ENCODE results near the gene LRRFIP1.

LRRFIP1 gene

GRCh38 chr2:237743024-237743423 lies 115.6 kb downstream of the LRRFIP1 start:
- no peak for TF ChIP-seq MAX (IDR thresholded peaks at IDR 0.05)

GRCh38 chr2:237743561-237744269 lies 116.3 kb downstream of the LRRFIP1 start:
- no peak for TF ChIP-seq NFIC (IDR thresholded peaks at IDR 0.05)
- no peak for TF ChIP-seq YY1 (IDR thresholded peaks at IDR 0.05; ENCODE audit: low read depth)
- no peak for TF ChIP-seq RAD21 (IDR thresholded peaks at IDR 0.05; ENCODE audit: low read depth)
- no peak for TF ChIP-seq CEBPB (IDR thresholded peaks at IDR 0.05)
- TF ChIP-seq TCF12 (IDR thresholded peaks at IDR 0.05; ENCODE audit: low read depth) = no peak
- no peak for TF ChIP-seq ZBTB7A (IDR thresholded peaks at IDR 0.05; ENCODE audit: low read depth)
- no peak for TF ChIP-seq EGR1 (IDR thresholded peaks at IDR 0.05)
- no peak for TF ChIP-seq MAX (IDR thresholded peaks at IDR 0.05)
- TF ChIP-seq TAF1 (IDR thresholded peaks at IDR 0.05; ENCODE audit: low read depth) = no peak

- TF ChIP-seq FOXM1 (IDR thresholded peaks at IDR 0.05; ENCODE audit: borderline replicate concordance, low read depth) = no peak
- no peak for TF ChIP-seq REST (IDR thresholded peaks at IDR 0.05; ENCODE audit: low read depth)
- no peak for TF ChIP-seq USF1 (IDR thresholded peaks at IDR 0.05)
- no peak for TF ChIP-seq RAD21 (IDR thresholded peaks at IDR 0.05; ENCODE audit: low read depth)
- no peak for TF ChIP-seq TCF12 (IDR thresholded peaks at IDR 0.05; ENCODE audit: low read depth)
- no peak for TF ChIP-seq TEAD4 (IDR thresholded peaks at IDR 0.05)
- no peak for TF ChIP-seq CREB1 (IDR thresholded peaks at IDR 0.05; ENCODE audit: low read depth)
- no peak for TF ChIP-seq YY1 (IDR thresholded peaks at IDR 0.05; ENCODE audit: low read depth)
- TF ChIP-seq EP300 (IDR thresholded peaks at IDR 0.05; ENCODE audit: borderline replicate concordance) = no peak
- TF ChIP-seq NFIC (IDR thresholded peaks at IDR 0.05) = no peak
- no peak for TF ChIP-seq MAX (IDR thresholded peaks at IDR 0.05)
Measured at GRCh38 chr2:237744270-237744612, 116.9 kb downstream of the LRRFIP1 start.

GRCh38 chr2:237744613-237745249 lies 117.3 kb downstream of the LRRFIP1 start:
- TF ChIP-seq RAD21 (IDR thresholded peaks at IDR 0.05; ENCODE audit: low read depth) = peak; percentile 92
- no peak for TF ChIP-seq TEAD4 (IDR thresholded peaks at IDR 0.05)

GRCh38 chr2:237745250-237745613 lies 117.8 kb downstream of the LRRFIP1 start:
- TF ChIP-seq EGR1 (IDR thresholded peaks at IDR 0.05) = no peak
- no peak for TF ChIP-seq YY1 (IDR thresholded peaks at IDR 0.05; ENCODE audit: low read depth)
- no peak for TF ChIP-seq TEAD4 (IDR thresholded peaks at IDR 0.05)
- no peak for TF ChIP-seq ZBTB7A (IDR thresholded peaks at IDR 0.05; ENCODE audit: low read depth)
- no peak for TF ChIP-seq USF1 (IDR thresholded peaks at IDR 0.05)
- no peak for TF ChIP-seq RAD21 (IDR thresholded peaks at IDR 0.05; ENCODE audit: low read depth)
- TF ChIP-seq EP300 (IDR thresholded peaks at IDR 0.05; ENCODE audit: borderline replicate concordance) = no peak
- TF ChIP-seq CREB1 (IDR thresholded peaks at IDR 0.05; ENCODE audit: low read depth) = no peak
- no peak for TF ChIP-seq TCF12 (IDR thresholded peaks at IDR 0.05; ENCODE audit: low read depth)
- TF ChIP-seq MAX (IDR thresholded peaks at IDR 0.05) = no peak
- no peak for TF ChIP-seq FOXM1 (IDR thresholded peaks at IDR 0.05; ENCODE audit: borderline replicate concordance, low read depth)
- no peak for TF ChIP-seq TAF1 (IDR thresholded peaks at IDR 0.05; ENCODE audit: low read depth)
- no peak for TF ChIP-seq NFIC (IDR thresholded peaks at IDR 0.05)
- no peak for TF ChIP-seq CEBPB (IDR thresholded peaks at IDR 0.05)
- TF ChIP-seq REST (IDR thresholded peaks at IDR 0.05; ENCODE audit: low read depth) = no peak
